Endothelial cell of umbilical vein (primary cell): Measurements from ENCODE around the gene ZNF778. TPM values are rescaled to one million over a fixed set of nuclear protein-coding genes. Genes with fewer than 3 reads are reported as not detected.
"Not testable (repeated sequence)": the region's sequence is repeated elsewhere in the genome, so short reads cannot be mapped to it uniquely, and the experiment has no call there.

ENCODE experiments used
- BruUV-seq: library from RNA; stranded (reverse); fragments of 400-500 nt; replicated peaks from 2 replicates; lab custom pipeline; 2021; lab: Mats Ljungman, UMichigan
- CTCF ChIA-PET: fragments of 300-600, 350-600 bp; sonication (Branson Sonifier 250); formaldehyde crosslinking; loops from one replicate; lab custom pipeline; 2021; ENCODE audit warnings: antibody characterized with exemption, inconsistent platforms; lab: Charles Lee
- POLR2A ChIA-PET: fragments of 300-600, 350-600 bp; sonication (Branson Sonifier 250); formaldehyde crosslinking; loops from one replicate; lab custom pipeline; 2021; ENCODE audit warnings: antibody characterized with exemption, inconsistent platforms; lab: Charles Lee
- DNase-seq: peaks from one replicate; pipeline ENCODE4 v3.0.0-alpha.2; 2011; ENCODE audit warnings: low read depth, low spot score
- FAIRE-seq: peaks from 2 replicates; lab custom pipeline; 2011; peaks lifted over from hg19 to GRCh38; lab: Jason Lieb, UNC
- H2AFZ ChIP-seq: 2 replicates; pipeline ENCODE4 v1.6.0; 2012; ENCODE audit warnings: low read depth, low read length, control low read depth, inconsistent platforms
- H3K27ac ChIP-seq: 2 replicates; pipeline ENCODE4 v1.5.1; 2011; ENCODE audit warnings: low read depth, mild to moderate bottlenecking, control low read depth, low read length, moderate library complexity; ENCODE audit not compliant: insufficient read depth
- H3K27me3 ChIP-seq, 2 experiments: 2 replicates each; pipeline versions ENCODE4 v1.6.0 to v1.6.1; 2011; ENCODE audit warnings: low read length in 2 of 2, mixed read lengths in 1 of 2; ENCODE audit not compliant: control insufficient read depth in 2 of 2, insufficient read depth in 2 of 2
- H3K36me3 ChIP-seq, 2 experiments: 2 replicates in 1 of 2; 3 replicates in 1 of 2; pipeline ENCODE4 v1.5.1; 2011; ENCODE audit warnings: low read length in 2 of 2, mild to moderate bottlenecking in 1 of 2, moderate library complexity in 1 of 2; ENCODE audit not compliant: control insufficient read depth in 2 of 2, insufficient read depth in 2 of 2; ENCODE audit errors: extremely low read depth in 1 of 2
- H3K4me1 ChIP-seq: 3 replicates; pipeline ENCODE4 v1.5.1; 2011; ENCODE audit warnings: mild to moderate bottlenecking, low read length; ENCODE audit not compliant: control insufficient read depth, insufficient read depth; ENCODE audit errors: extremely low read depth
- H3K4me2 ChIP-seq: 2 replicates; pipeline ENCODE4 v1.6.1; 2011; ENCODE audit warnings: low read length, control low read depth, mixed read lengths; ENCODE audit not compliant: insufficient read depth
- H3K4me3 ChIP-seq, 3 experiments: fragments of 200-600 bp in 1 of 3; sonication (generic), shearing (Covaris generic) in 1 of 3; replicated peaks in 1 of 3; 2 replicates each; pipeline ENCODE4 v1.5.1; 2011 to 2016; ENCODE audit warnings: control low read depth in 3 of 3, low read length in 3 of 3, mild to moderate bottlenecking in 2 of 3, inconsistent platforms in 1 of 3, low read depth in 1 of 3, moderate library complexity in 1 of 3; ENCODE audit not compliant: insufficient read depth in 1 of 3
- H3K79me2 ChIP-seq: 2 replicates; pipeline ENCODE4 v1.6.0; 2012; ENCODE audit warnings: low read length, inconsistent platforms; ENCODE audit not compliant: control insufficient read depth, insufficient read depth
- H3K9ac ChIP-seq: replicated peaks from 2 replicates; pipeline ENCODE3; 2011; ENCODE audit warnings: low read length, control low read depth; ENCODE audit not compliant: insufficient read depth; ENCODE audit errors: extremely low read depth
- H3K9me1 ChIP-seq: replicated peaks from 3 replicates; pipeline ENCODE4 v1.6.0; 2011; ENCODE audit warnings: mild to moderate bottlenecking, low read length; ENCODE audit not compliant: control insufficient read depth, insufficient read depth; ENCODE audit errors: extremely low read depth
- H3K9me3 ChIP-seq: replicated peaks from 2 replicates; pipeline ENCODE4 v1.5.1; 2012; ENCODE audit warnings: low read length, inconsistent platforms; ENCODE audit not compliant: control insufficient read depth, insufficient read depth
- H4K20me1 ChIP-seq: replicated peaks from 2 replicates; pipeline ENCODE3; 2011; ENCODE audit warnings: mild to moderate bottlenecking, low read length; ENCODE audit not compliant: control insufficient read depth, insufficient read depth; ENCODE audit errors: extremely low read depth
- CTCF ChIP-seq, 2 donors: IDR thresholded peaks; 1 replicate in 1 of 2; 2 replicates in 1 of 2; pipeline ENCODE4 v1.5.1; 2011; ENCODE audit warnings: low read length in 2 of 2, mild to moderate bottlenecking in 2 of 2, moderate library complexity in 2 of 2, control low read depth in 1 of 2, inconsistent platforms in 1 of 2, low read depth in 1 of 2; ENCODE audit not compliant: insufficient read depth in 1 of 2; ENCODE audit errors: extremely low read depth in 1 of 2
- EZH2 ChIP-seq: IDR thresholded peaks from 2 replicates; pipeline ENCODE4 v1.6.1; 2012; ENCODE audit warnings: borderline replicate concordance, low read depth, mild to moderate bottlenecking, moderate library complexity, low read length, inconsistent platforms; ENCODE audit not compliant: severe bottlenecking
- FOS ChIP-seq: IDR thresholded peaks from 2 replicates; pipeline ENCODE4 v1.6.1; 2011; ENCODE audit warnings: mild to moderate bottlenecking, low read length, moderate library complexity, borderline replicate concordance; ENCODE audit not compliant: insufficient read depth
- GATA2 ChIP-seq: IDR thresholded peaks from 2 replicates; pipeline ENCODE4 v1.7.0; 2011; ENCODE audit warnings: low read depth, mild to moderate bottlenecking, moderate library complexity, mixed read lengths, low read length; ENCODE audit not compliant: insufficient read length, insufficient read depth
- JUN ChIP-seq: IDR thresholded peaks from 2 replicates; pipeline ENCODE4 v1.6.1; 2011; ENCODE audit warnings: borderline replicate concordance, low read depth; ENCODE audit not compliant: insufficient read length, insufficient read depth
- MAX ChIP-seq: IDR thresholded peaks from 2 replicates; pipeline ENCODE4 v1.6.1; 2011; ENCODE audit not compliant: insufficient read depth, insufficient read length
- MYC ChIP-seq: IDR thresholded peaks from one replicate; pipeline ENCODE4 v1.6.1; 2011; ENCODE audit warnings: mild to moderate bottlenecking, low read depth, low read length
- POLR2A ChIP-seq: IDR thresholded peaks from 2 replicates; pipeline ENCODE4 v1.6.1; 2012; ENCODE audit warnings: low read depth, mild to moderate bottlenecking, control low read depth, low read length
- POLR2AphosphoS5 ChIP-seq: IDR thresholded peaks from 2 replicates; pipeline ENCODE4 v1.6.1; 2012; ENCODE audit warnings: low read depth, mild to moderate bottlenecking, control low read depth, low read length, moderate library complexity; ENCODE audit not compliant: insufficient read depth
- dilution Hi-C: fragments of 300-500 bp; cut with MboI; formaldehyde crosslinking; loops from one replicate; pipeline ENCODE4 v1.15.0; 2019; ENCODE audit warnings: low sequenced_read_pairs; ENCODE audit not compliant: extremely low pct_ligation_motif_present
- intact Hi-C: fragments of 100-400 bp; cut with micrococcal nuclease; formaldehyde crosslinking; loops from one replicate; pipeline ENCODE4 v1.10.0; 2022
- polyA plus RNA-seq, 4 experiments: library from polyadenylated mRNA; depleted of rRNA in 3 of 4; stranded (reverse) in 3 of 4; unstranded in 1 of 4; fragments of >200 nt; gene quantifications; 2 replicates each; pipeline versions ENCODE4 v1.2.1 to v1.2.3, GENCODE V29; 2011 to 2012; ENCODE audit warnings: missing spikeins in 1 of 4
- total RNA-seq: library from RNA; stranded (reverse); gene quantifications from 2 replicates; pipeline ENCODE4 v1.2.3, GENCODE V29; 2021

The ZNF778 gene
- total and polyA plus RNA-seq, 2 donors (not counting 3 experiments of a cell fraction or from before 2014, with no cell fraction given): 3.8 to 10.9 TPM

GRCh38 chr16:89187770-89188392, 29.6 kb upstream of the ZNF778 start:
- no peaks in the 10 kb centered on the region for H3K36me3 ChIP-seq
- no peak overlapping the region for H2AFZ ChIP-seq
- BruUV-seq: no TSS peak
- no peak overlapping the region for H3K9ac ChIP-seq
- DNase-seq (no peak), FAIRE-seq (no peak)
- no peaks in the 10 kb centered on the region for H4K20me1 ChIP-seq
- dilution Hi-C loops (no loop called here), intact Hi-C loops (no loop called here)
- peaks cover 0 to 4% of the 10 kb centered on the region in 2 experiments for H3K27me3 ChIP-seq
- ChIA-PET POLR2A (no interaction called here), CTCF (interaction anchor here (0.5 kb wide), 1 partner anchor 253 kb away, joined by 3 read pairs; no protein-coding TSS in a partner anchor)
- no peaks in the 10 kb centered on the region for H3K4me1 ChIP-seq
- no peak overlapping the region for H3K4me2 ChIP-seq
- no peak overlapping the region for H3K4me3 ChIP-seq
- H3K9me3 ChIP-seq: no peaks in the 10 kb centered on the region
- TF ChIP-seq POLR2AphosphoS5: no peak
- TF ChIP-seq MAX: no peak
- TF ChIP-seq JUN: no peak
- TF ChIP-seq GATA2: no peak
- no peak for TF ChIP-seq POLR2A
- TF ChIP-seq EZH2: no peak
- TF ChIP-seq MYC: no peak
- no peak for TF ChIP-seq FOS
- no peak for TF ChIP-seq CTCF (IDR thresholded peaks at IDR 0.05; ENCODE audit: extremely low read depth in 1 of 2, insufficient read depth in 1 of 2, low read depth in 1 of 2, low read length in 2 of 2)
- H3K9me1 ChIP-seq: no peaks in the 10 kb centered on the region
- no peaks in the 10 kb centered on the region for H3K79me2 ChIP-seq
- H3K27ac ChIP-seq: no peak overlapping the region

GRCh38 chr16:89188471-89189357, 28.8 kb upstream of the ZNF778 start:
- POLR2A ChIA-PET, DNase-seq, dilution Hi-C loops, H3K9ac ChIP-seq, CTCF ChIA-PET, BruUV-seq, H3K9me1 ChIP-seq, H3K4me3 ChIP-seq, intact Hi-C loops, H3K4me2 ChIP-seq, H3K4me1 ChIP-seq, H2AFZ ChIP-seq, H3K9me3 ChIP-seq, H4K20me1 ChIP-seq, H3K27me3 ChIP-seq, H3K36me3 ChIP-seq, H3K79me2 ChIP-seq, H3K27ac ChIP-seq, FAIRE-seq: not testable (repeated sequence)
